A673 (cell line): ENCODE measurements around the gene TMEM273. TPM values are rescaled to one million over a fixed set of nuclear protein-coding genes. Genes with fewer than 3 reads are reported as not detected.

Experiments
- BruUV-seq: library from RNA; stranded (reverse); fragments of 400-500 nt; replicated peaks from 2 replicates; lab custom pipeline; 2021; lab: Mats Ljungman, UMichigan
- CTCF ChIA-PET: fragments of 300-600 bp; sonication (Branson Sonifier 250); formaldehyde crosslinking; loops from one replicate; lab custom pipeline; 2022; ENCODE audit warnings: antibody characterized with exemption; lab: Charles Lee
- POLR2A ChIA-PET: fragments of 300-600 bp; sonication (Branson Sonifier 250); formaldehyde crosslinking; loops from one replicate; lab custom pipeline; 2022; ENCODE audit warnings: antibody characterized with exemption; ENCODE audit not compliant: low non-redundant PET; lab: Charles Lee
- DNase-seq: peaks from one replicate; pipeline ENCODE4 v3.0.0-alpha.2; 2015; ENCODE audit warnings: low spot score
- H3K27ac ChIP-seq: fragments of 200-600 bp; sonication (generic); 2 replicates; pipeline ENCODE4 v1.5.1; 2016; ENCODE audit warnings: mixed run types, low read depth, mild to moderate bottlenecking, mixed read lengths, antibody characterized with exemption, low read length; ENCODE audit not compliant: poor library complexity, severe bottlenecking
- H3K27me3 ChIP-seq: fragments of 200-600 bp; sonication (generic); replicated peaks from 2 replicates; pipeline ENCODE4 v1.6.1; 2017; ENCODE audit warnings: mixed run types, low read depth, mild to moderate bottlenecking, mixed read lengths, antibody characterized with exemption, low read length; ENCODE audit not compliant: insufficient read depth, poor library complexity
- H3K36me3 ChIP-seq: fragments of 200-600 bp; sonication (generic); 2 replicates; pipeline ENCODE4 v1.6.1; 2016; ENCODE audit warnings: mixed run types, mild to moderate bottlenecking, mixed read lengths, antibody characterized with exemption, low read length; ENCODE audit not compliant: insufficient read depth, poor library complexity, severe bottlenecking
- H3K4me1 ChIP-seq: fragments of 200-600 bp; sonication (generic); 2 replicates; pipeline ENCODE4 v1.6.1; 2017; ENCODE audit warnings: mixed run types, mild to moderate bottlenecking, mixed read lengths, antibody characterized with exemption, low read length; ENCODE audit not compliant: insufficient read depth, poor library complexity, severe bottlenecking
- H3K4me3 ChIP-seq: fragments of 200-600 bp; sonication (generic); 2 replicates; pipeline ENCODE4 v1.5.1; 2016; ENCODE audit warnings: low read depth, mixed run types, mild to moderate bottlenecking, mixed read lengths, low read length; ENCODE audit not compliant: poor library complexity, severe bottlenecking
- H3K9me3 ChIP-seq: fragments of 200-600 bp; sonication (generic); 2 replicates; pipeline ENCODE4 v1.6.1; 2016; ENCODE audit warnings: mixed run types, low read depth, mild to moderate bottlenecking, mixed read lengths, antibody characterized with exemption, low read length; ENCODE audit not compliant: poor library complexity, severe bottlenecking
- EZH2 ChIP-seq: fragments of 200-600 bp; sonication (generic); IDR thresholded peaks from 2 replicates; pipeline ENCODE4 v1.6.1; 2017; ENCODE audit warnings: borderline replicate concordance, low read depth, mild to moderate bottlenecking, mixed read lengths, antibody characterized with exemption, low read length; ENCODE audit not compliant: poor library complexity, severe bottlenecking
- intact Hi-C: fragments of 100-400 bp; cut with micrococcal nuclease; formaldehyde crosslinking; loops from one replicate; pipeline ENCODE4 v1.10.0; 2022; ENCODE audit not compliant: unreplicated experiment
- total RNA-seq: library from RNA; stranded (reverse); gene quantifications from 2 replicates; pipeline ENCODE4 v1.2.3, GENCODE V29; 2021
- TF ChIP-seq, protein P1 (sequence below): fragments of 300-800, 200-600 bp; sonication (generic); conservative IDR thresholded peaks from 2 replicates; pipeline ENCODE4 v1.5.1; 2017; ENCODE audit warnings: low read depth, mild to moderate bottlenecking, antibody characterized with exemption, low read length, moderate library complexity, mixed read lengths

The TMEM273 gene
- total RNA-seq, 1 experiment from 2014 or later, result not detected

DNA sequence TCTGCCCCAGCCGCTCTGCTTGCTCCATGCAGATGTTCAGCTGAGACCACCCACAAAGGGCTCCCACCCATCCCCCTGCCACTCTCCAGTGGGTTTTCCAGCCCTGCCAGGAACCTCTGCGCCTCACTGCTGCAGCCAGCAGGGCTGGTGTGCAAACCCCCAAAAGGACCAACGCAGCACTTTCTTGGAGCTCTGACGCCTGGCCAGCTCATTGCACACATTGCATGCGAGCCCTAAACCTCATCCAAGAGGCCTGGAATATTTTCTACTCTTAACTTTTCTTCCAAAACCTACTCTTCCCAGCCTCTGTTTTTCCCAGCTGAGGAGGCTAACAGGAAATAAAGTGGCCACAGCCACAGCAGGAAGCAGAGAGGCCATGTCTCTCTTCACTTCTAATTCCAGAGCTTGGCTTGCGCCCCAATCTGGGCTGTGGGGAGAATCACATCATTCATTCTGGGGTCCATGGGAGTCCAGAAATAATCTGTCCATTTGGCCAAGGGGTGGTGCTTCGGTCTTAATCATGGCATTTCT, 49.8 kb downstream of the TMEM273 start:
- ChIA-PET POLR2A (no interaction called here), CTCF (no interaction called here)
- no peak for DNase-seq
- H3K9me3 ChIP-seq, result no peaks in the 10 kb centered on the region
- no peaks in the 10 kb centered on the region for H3K4me1 ChIP-seq
- no peak overlapping the region for H3K4me3 ChIP-seq
- no TSS peak for BruUV-seq
- no peaks in the 10 kb centered on the region for H3K36me3 ChIP-seq
- intact Hi-C loops, result no loop called here
- H3K27me3 ChIP-seq, result no peaks in the 10 kb centered on the region
- no peak overlapping the region for H3K27ac ChIP-seq
- no peak for TF ChIP-seq EZH2
- TF ChIP-seq, protein P1, sequence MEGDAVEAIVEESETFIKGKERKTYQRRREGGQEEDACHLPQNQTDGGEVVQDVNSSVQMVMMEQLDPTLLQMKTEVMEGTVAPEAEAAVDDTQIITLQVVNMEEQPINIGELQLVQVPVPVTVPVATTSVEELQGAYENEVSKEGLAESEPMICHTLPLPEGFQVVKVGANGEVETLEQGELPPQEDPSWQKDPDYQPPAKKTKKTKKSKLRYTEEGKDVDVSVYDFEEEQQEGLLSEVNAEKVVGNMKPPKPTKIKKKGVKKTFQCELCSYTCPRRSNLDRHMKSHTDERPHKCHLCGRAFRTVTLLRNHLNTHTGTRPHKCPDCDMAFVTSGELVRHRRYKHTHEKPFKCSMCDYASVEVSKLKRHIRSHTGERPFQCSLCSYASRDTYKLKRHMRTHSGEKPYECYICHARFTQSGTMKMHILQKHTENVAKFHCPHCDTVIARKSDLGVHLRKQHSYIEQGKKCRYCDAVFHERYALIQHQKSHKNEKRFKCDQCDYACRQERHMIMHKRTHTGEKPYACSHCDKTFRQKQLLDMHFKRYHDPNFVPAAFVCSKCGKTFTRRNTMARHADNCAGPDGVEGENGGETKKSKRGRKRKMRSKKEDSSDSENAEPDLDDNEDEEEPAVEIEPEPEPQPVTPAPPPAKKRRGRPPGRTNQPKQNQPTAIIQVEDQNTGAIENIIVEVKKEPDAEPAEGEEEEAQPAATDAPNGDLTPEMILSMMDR, result no peak

DNA sequence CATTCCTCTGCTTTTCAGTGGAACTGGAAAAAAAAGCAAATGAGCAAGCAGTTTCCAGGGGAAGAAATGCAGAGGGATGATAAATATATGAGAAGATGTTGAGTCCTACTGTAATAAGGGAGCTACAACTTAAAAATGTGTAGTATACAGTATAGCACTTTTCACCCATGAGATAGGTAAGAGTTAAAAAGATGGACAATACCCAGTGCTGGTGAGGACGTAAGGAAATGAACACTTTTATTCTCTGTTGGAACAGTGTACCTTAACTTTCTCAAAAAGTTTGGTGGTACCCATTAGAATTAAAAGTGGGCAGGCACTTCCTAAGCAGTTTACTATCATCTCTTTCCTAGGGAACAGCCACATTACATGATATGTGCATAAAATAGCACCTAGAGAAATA, 51.7 kb downstream of the TMEM273 start:
- BruUV-seq, result no TSS peak
- TF ChIP-seq, protein P1, result no peak
- no peak for TF ChIP-seq EZH2
- Histone ChIP-seq H3K27me3 (no peaks in the 10 kb centered on the region), H3K27ac (no peak overlapping the region), H3K36me3 (no peaks in the 10 kb centered on the region), H3K4me1 (no peaks in the 10 kb centered on the region), H3K9me3 (no peaks in the 10 kb centered on the region), H3K4me3 (no peak overlapping the region)
- POLR2A ChIA-PET, result no interaction called here
- CTCF ChIA-PET, result no interaction called here
- no peak for DNase-seq
- intact Hi-C loops, result no loop called here

DNA sequence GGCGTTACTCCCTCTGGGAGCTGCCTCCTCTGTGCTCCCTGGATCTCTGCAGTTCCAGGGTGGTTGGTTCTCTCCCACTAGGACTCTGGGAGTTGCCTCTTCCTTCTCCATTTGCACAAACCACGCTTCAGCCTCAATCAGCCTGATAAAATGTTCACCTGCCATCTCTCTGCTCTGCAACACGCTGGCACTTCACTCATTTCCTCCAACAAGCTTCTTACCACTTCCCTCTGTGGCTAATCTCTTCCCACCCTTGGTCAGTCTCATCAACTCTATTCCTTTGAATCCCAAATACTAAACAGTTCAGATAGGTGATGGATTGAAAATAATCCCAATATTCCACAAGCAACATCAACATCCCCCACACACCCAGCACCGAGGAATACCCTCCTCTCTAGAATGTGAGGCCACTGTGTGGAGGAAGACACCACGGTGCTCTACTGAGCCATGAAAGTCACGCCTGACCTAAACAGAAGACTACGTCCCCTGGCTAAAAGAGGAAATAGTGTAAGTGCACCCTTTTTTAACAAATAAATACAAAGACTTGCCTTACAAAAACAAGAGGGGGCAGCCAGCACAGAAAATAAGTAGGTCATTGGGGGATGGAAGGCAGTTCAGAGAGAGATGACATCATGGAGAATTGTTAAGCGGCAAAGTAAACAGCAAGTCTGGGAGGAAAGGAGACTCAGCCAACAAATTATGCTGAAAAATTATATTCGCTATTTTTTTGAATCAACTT, 52.4 kb downstream of the TMEM273 start:
- ChIA-PET CTCF (no interaction called here), POLR2A (no interaction called here)
- H3K4me1 ChIP-seq, result no peaks in the 10 kb centered on the region
- DNase-seq, result no peak
- H3K27me3 ChIP-seq, result no peaks in the 10 kb centered on the region
- no peaks in the 10 kb centered on the region for H3K9me3 ChIP-seq
- TF ChIP-seq, protein P1, result no peak
- no peak for TF ChIP-seq EZH2
- no peak overlapping the region for H3K27ac ChIP-seq
- intact Hi-C loops, result no loop called here
- no TSS peak for BruUV-seq
- H3K4me3 ChIP-seq, result no peak overlapping the region
- H3K36me3 ChIP-seq, result no peaks in the 10 kb centered on the region
